ENCODE measurements around the gene RTN4RL2. TPM values are rescaled to one million over a fixed set of nuclear protein-coding genes. Genes with fewer than 3 reads are reported as not detected.

Gene RTN4RL2
- total RNA-seq, 1 experiment from 2014 or later: 0.23 TPM

- no peak for DNase-seq (ENCODE audit: low read depth)
Observed at GRCh38 chr11:57462597-57462996, 2.3 kb downstream of the RTN4RL2 start.

- no peak for DNase-seq (ENCODE audit: low read depth)
Observed at GRCh38 chr11:57463671-57464538, 3.6 kb downstream of the RTN4RL2 start.

DNA sequence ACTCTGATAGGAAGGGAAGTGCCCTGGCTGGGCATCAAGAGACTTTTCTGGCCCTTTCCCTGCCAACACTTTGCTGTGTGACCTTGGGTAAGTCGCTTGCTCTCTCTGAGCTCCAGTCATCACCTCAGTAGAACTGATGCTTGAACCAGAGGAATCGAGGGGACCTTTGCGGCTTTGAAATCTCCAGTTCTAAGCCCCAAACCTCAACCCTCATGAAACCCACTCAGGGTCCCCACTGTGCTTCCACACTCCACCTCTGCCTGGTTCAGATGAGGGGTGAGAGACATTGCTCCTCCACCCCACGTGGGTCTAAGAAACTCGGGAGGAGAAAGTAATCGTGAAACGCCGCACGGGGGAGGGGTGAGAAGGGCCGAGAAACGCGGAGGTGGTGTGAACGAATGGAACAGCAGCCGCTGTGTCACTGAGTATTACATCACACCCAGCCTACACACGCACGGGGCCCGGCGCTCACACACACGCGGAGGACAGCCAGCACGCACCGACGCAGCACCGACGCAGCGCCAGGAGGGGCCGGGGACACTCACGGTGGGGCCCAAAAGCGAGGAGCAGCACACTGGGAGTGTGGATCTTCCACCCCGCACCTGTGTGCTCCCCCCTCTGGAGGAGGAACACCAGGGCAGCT, 4.3 kb downstream of the RTN4RL2 start:
- DNase-seq (ENCODE audit: low read depth): no peak

- DNase-seq (ENCODE audit: low read depth): no peak
Observed at GRCh38 chr11:57466680-57467079, 6.4 kb downstream of the RTN4RL2 start.

DNA sequence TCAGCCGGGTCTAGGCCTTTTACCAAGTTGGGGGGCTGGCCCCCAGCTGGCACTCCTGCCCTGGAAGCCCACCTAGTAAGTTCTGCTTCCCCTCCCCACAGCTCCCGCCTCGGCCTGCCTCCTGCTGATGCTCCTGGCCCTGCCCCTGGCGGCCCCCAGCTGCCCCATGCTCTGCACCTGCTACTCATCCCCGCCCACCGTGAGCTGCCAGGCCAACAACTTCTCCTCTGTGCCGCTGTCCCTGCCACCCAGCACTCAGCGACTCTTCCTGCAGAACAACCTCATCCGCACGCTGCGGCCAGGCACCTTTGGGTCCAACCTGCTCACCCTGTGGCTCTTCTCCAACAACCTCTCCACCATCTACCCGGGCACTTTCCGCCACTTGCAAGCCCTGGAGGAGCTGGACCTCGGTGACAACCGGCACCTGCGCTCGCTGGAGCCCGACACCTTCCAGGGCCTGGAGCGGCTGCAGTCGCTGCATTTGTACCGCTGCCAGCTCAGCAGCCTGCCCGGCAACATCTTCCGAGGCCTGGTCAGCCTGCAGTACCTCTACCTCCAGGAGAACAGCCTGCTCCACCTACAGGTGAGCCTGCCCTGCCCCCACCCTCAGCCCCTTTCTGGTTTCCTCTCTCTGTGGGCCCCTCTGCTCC, 7.3 kb downstream of the RTN4RL2 start:
- no peak for DNase-seq (ENCODE audit: low read depth)

GRCh38 chr11:57468276-57468675, 7.9 kb downstream of the RTN4RL2 start:
- DNase-seq (ENCODE audit: low read depth): no peak

- DNase-seq (ENCODE audit: low read depth): no peak
Observed at GRCh38 chr11:57469268-57469667, 8.9 kb downstream of the RTN4RL2 start.

- no peak for DNase-seq (ENCODE audit: low read depth)
Observed at GRCh38 chr11:57471496-57471895, 11.2 kb downstream of the RTN4RL2 start.

- no peak for DNase-seq (ENCODE audit: low read depth)
Observed at GRCh38 chr11:57473285-57473841, 13.0 kb downstream of the RTN4RL2 start.

GRCh38 chr11:57474017-57474802, 13.9 kb downstream of the RTN4RL2 start:
- DNase-seq (ENCODE audit: low read depth): peak; percentile 79

- no peak for DNase-seq (ENCODE audit: low read depth)
Observed at GRCh38 chr11:57474803-57475115, 14.4 kb downstream of the RTN4RL2 start.

DNA sequence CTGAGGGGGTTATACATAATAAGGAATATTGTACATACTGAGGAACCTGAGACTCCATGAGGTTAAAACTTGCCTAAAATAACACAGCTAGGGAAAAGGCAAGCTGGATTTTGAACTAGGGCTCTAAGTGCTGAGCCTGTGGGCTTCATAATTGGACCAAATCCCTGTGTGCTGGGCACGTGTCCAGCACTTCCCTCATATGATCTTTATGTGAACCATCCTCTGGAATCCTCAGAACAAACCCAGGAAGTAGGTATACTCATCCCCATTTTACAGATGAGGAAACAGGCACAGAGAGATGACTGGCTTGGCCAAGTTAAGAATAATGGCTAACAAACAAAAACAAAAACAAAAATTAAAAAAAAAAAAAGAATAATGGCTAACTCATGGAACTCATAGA, 14.9 kb downstream of the RTN4RL2 start:
- DNase-seq (ENCODE audit: low read depth): peak; percentile 41

- DNase-seq (ENCODE audit: low read depth): no peak
Observed at GRCh38 chr11:57475671-57476046, 15.3 kb downstream of the RTN4RL2 start.

DNA sequence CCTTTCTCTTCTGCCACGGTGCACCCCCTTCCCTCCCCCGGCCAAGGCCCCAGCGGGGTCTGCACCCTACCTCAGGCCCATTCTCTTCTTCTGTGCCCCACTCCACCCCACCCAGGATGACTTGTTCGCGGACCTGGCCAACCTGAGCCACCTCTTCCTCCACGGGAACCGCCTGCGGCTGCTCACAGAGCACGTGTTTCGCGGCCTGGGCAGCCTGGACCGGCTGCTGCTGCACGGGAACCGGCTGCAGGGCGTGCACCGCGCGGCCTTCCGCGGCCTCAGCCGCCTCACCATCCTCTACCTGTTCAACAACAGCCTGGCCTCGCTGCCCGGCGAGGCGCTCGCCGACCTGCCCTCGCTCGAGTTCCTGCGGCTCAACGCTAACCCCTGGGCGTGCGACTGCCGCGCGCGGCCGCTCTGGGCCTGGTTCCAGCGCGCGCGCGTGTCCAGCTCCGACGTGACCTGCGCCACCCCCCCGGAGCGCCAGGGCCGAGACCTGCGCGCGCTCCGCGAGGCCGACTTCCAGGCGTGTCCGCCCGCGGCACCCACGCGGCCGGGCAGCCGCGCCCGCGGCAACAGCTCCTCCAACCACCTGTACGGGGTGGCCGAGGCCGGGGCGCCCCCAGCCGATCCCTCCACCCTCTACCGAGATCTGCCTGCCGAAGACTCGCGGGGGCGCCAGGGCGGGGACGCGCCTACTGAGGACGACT, 15.9 kb downstream of the RTN4RL2 start:
- no peak for DNase-seq (ENCODE audit: low read depth)

DNA sequence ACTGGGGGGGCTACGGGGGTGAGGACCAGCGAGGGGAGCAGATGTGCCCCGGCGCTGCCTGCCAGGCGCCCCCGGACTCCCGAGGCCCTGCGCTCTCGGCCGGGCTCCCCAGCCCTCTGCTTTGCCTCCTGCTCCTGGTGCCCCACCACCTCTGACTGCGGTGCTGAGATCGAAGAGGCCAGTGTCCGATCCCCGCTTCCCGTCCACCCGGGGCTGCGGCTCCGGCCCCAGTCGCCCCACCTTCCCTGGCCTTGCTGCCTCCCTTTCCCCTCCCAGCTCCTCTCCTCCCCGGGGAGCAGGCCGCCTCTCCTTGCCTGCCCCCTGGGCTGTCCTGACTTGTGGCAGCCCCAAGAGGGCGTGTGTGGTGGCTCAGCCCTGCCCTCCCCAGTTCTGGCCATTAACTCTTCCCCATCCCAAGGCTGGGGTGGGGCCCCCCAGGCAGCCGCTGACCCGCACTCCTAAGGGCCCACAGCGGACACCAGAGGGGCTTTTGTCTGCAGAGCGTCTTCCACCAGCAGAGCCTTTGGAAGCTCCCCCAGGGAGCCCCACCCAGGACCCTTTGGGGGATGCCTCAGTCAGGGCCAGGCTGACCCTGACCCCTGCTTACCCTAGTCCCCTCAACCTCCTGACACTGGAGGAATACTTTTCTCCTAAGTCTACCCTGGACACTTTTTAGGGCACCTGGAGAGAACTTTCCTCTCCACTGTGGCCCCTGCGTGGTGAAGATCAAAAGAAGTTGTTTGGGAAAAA, 16.6 kb downstream of the RTN4RL2 start:
- peak; percentile 67 for DNase-seq (ENCODE audit: low read depth)

GRCh38 chr11:57477507-57478189, 17.3 kb downstream of the RTN4RL2 start:
- no peak for DNase-seq (ENCODE audit: low read depth)

GRCh38 chr11:57479021-57479663, 18.8 kb downstream of the RTN4RL2 start:
- no peak for DNase-seq (ENCODE audit: low read depth)

GRCh38 chr11:57479911-57480310, 19.6 kb downstream of the RTN4RL2 start:
- no peak for DNase-seq (ENCODE audit: low read depth)

DNA sequence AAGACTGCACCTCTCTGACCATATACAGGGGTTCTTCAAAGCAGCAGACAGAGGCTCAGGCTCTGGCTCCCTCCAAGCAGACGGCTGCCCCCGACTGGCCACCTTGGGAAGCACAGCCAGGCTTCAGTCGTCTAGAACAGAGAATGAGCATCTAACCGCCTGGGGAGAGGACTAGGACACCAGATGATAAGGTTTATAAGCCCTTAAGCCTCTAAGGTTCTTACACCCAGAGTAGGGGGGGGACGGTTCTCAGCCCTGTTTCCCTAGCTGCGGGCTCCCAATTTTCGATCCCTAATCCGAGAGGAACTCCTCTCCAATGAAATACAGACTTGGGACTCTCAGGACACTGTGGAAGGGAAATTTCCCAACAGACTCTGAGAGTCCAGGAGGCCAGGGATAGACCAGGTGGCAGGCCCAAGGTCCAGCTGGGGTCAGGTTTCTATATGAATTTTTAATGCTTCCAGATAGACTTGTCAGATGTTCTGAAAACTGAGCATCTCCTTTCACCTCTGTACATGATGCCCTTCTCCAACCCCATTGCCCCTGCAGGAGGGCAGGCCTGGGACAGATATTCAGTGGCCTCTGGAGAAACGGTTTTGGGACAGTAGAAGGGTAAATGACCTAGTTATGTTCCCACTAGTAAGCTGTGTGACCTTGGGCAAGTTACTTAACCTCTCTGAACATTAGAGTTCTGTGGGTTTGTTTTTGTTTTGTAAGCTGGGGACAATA, 20.2 kb downstream of the RTN4RL2 start:
- peak; percentile 74 for DNase-seq (ENCODE audit: low read depth)
